ENCODE results near the gene CD300LG.
"Not testable (repeated sequence)": the region's sequence is repeated elsewhere in the genome, so short reads cannot be mapped to it uniquely, and the experiment has no call there.

The CD300LG gene, protein sequence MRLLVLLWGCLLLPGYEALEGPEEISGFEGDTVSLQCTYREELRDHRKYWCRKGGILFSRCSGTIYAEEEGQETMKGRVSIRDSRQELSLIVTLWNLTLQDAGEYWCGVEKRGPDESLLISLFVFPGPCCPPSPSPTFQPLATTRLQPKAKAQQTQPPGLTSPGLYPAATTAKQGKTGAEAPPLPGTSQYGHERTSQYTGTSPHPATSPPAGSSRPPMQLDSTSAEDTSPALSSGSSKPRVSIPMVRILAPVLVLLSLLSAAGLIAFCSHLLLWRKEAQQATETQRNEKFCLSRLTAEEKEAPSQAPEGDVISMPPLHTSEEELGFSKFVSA

DNA sequence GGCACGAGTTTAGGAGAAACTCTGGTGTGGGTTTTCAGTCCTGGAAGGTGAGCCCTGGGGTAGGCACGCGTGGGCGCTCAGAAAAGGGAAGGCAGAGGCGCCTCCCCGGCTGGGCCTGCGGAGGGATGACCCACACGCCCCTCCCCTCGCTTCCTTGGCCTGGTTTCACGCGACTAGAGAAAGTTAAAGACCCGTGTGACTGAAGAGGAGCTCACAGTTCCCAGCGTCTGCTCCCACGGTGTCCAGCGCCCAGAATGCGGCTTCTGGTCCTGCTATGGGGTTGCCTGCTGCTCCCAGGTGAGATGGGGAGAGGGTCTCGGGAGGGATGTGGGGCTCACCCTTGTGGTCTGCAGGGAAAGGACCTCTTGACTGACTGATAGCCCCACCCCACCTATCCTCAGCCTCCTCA is at the start of gene CD300LG:
TSS of gene CD300LG (plus strand) at position 214 of the 409 bp plus-strand sequence. CDS start at position 255, 41 bp downstream.
- DNase-seq: no peak

DNA sequence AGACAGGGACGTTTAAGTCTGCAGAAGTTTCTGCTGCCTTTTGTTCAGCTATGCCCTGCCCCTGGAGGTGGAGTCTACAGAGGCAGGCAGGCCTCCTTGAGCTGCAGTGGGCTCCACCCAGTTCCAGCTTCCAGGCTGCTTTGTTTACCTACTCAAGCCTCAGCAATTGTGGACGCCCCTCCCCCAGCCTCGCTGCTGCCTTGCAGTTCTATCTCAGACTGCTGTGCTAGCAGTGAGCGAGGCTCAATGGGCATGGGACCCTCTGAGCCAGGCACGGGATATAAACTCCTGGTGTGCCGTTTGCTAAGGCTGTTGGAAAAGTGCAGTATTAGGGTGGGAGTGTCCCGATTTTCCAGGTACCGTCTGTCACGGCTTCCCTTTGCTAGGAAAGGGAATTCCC is 49.0 kb upstream of the CD300LG start:
- not testable (repeated sequence) for DNase-seq

DNA sequence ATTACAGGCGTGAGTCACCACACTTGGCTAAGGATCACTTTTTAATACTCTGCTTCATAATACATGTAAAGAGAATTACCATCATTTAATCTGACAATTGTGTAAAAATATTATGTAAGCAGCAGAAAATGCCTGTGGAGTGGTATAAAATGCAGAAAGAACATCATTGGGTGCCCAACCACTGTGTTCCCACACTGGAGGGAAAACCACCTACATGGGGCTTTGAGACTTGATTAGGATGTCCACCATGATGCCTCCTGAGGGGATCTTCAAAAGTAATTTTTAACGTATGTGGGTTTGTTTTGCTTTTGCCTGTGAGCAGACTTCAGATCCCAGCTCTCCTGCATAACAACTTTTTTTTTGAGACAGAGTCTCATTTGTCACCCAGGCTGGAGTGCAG is 47.9 kb upstream of the CD300LG start:
- DNase-seq: no peak

DNA sequence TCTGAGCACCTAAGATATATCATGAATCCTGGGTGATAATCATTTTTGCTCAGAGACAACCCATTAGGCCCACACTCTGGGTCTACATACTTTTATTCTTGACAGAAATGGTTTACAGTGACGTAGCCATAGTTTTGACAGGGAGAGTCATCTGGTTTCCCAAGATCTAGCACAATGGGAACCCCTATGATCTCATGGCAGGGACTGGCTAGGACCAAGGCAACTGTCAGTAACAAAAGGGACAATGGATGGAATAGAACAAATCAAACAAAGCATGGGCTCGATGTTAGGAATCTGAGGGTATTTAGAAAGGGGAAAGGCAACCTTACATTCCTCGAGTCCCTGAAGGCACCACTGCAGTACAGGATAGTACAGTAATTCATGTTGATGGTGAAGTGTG is 46.2 kb upstream of the CD300LG start:
- DNase-seq: no peak

DNA sequence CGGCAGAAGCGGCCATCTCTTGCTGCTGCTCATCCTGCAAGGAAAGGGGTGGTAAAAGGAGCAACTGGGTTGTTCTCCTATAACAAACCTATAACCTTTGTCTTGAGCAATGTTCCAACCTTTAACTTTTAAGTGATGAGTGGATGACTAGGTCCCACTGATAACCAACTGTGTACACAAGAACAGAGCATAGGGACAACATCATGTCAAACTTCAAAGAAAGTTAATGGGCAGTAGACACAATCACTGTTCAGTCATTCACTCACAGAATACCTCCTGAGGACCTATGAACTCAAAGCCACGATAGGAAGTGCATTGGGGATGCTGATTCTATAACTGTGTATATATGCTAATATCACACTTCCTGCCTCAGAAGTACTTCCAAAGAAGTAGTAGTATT is 45.1 kb upstream of the CD300LG start:
- DNase-seq: no peak

DNA sequence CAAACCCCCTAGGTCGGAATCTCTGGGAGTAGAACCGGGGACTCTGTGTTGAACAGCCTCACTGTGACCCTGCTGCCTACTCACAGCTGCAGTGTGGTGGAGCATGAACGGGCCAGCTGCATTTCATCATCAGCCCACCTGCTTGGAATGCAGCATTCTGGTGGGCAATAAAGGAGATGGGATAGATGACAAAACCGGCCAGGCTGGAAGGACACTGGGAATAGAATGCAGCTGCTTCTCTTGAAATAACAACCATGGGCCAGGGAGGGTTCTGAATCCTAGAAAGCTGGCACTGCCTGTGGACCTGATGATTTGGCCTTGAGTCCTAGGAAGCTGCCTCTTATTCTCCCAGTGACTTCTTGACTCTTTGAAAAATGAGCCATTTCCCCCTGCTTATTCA is 43.2 kb upstream of the CD300LG start:
- DNase-seq: no peak

DNA sequence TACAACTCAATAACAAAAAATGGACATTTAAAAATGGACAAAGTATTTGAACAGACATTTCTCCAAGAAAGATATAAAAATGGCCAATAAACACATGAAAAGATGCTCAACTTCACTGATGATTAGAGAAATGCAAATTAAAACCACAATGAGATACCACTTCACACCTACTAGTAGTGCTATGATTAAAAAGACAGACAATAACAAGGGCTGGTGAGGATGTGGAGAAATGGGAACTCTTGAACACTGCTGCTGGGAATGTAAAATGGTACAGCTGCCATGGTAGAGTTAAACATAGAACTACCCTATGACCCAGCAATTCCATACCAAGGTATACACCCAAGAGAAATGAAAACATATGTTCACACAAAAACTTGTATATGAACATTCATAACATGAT is 41.9 kb upstream of the CD300LG start:
- no peak for DNase-seq

DNA sequence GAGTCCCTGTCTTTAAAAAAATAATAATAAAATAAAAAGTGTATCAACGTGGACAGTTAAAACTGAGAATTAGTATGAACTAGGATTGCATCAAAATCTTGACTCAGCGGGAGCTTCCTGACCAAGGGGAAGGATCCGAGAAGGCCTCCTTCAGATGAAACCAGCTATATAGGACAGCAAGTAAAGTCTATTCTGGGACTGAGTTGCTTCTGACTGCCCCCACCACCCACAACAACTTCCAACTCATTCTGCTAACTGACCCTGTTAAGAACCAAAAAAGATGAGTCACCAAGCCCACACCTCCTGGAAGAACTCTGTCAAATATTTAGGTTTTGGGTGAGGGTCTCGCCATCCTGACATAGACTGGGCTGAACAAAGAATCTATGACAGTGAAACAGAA is 38.9 kb upstream of the CD300LG start:
- no peak for DNase-seq

DNA sequence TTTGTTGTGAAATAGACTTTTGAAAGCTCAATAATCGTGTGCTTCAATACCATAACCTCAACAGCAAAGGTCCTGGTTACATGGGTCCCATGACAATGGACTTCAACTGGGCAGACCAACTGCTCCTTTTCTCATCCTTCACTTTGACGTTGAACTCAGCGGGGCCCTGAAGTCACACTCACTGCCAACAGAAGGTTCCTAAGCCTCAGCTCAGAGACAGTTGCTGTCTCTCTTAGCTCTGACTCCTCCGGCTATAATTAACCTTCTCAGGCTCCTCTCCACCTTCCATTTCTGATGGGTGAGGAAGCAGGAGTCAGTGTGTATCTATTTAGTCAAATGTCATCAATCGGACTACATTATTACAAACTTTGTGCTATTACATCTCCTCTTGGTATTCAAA is 37.9 kb upstream of the CD300LG start:
- no peak for DNase-seq

DNA sequence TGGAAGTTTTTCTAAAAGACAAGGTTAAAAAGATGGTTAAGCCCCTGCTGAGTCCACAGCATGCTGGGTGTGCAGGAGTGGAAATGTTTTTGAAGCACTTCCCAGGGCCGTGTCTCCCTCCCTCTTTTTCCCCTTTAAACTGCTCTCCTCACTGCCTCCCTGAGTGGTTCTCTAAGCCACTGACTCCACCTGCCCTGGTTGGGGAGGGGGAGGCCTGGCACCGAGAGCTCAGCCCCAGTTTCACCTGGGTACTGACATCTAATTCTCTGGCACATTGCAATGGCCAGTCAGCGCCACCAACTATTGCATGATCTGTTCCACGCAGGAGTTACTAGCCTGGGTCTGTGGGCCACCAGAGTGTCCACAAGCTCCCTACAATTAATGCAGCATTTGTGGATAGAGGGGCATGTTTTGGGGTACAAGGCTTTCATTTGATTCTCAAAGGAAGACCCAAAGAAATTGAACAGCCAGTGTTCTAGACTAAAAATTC is 36.7 kb upstream of the CD300LG start:
- DNase-seq: no peak

DNA sequence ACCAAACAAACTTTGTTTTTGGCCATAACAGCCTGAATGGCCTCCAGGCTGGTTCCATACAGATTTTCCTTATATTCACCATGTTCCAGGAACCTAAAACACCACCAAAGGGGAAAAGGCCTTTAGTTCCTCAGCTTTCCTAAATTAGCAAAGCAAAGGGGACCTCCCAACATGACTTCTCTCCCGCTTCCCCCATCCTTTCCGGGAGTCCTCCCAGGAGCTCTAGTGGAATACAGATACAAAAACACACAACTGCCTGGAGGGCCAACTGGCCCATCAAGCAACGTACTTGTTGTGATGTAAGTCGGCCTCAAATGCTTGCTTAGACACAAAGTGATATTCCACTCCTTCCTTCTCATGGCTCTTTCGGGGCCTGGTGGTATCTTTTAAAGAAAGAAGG is 36.2 kb upstream of the CD300LG start:
- no peak for DNase-seq

DNA sequence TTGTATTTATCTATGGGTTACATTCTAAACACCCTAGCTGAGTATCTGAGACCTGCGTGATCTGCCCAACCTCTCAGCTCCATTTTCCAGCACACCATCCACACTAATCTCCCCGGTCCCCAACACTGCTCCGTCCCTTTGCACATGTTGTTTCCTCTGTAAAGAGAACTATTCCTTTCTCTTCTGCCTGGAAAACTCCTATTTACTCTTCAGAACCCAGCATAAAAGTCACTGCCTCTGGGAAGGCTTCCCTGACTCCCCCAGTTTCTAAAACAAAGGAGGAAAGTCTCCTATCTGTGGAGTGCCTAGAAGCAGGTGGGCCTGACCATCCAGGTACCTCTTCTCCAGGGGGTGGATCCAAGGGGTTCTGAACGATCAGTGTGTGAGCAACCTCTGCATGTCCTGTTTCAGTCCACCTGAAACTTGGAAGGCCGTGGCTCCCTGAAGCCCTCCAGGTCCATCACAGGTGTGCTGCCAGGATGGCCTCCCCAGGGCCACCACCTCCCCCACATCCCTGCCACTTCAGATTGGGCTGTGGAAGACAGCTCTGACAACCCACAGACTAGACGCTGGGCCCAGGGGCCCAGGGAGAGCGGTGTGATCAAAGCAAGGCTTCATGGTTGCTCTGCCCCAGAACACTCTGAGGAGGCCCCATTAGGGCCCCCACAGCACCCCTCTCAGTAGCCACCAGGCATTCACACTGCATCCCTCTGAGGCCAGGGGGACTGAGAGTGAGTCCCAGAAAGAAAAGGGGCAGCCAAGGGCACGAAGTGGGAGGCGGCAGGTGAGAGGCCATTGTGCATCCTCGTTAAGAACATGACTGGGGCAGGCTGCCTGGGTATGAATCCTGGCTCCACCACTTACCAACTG is 34.3 kb upstream of the CD300LG start:
- DNase-seq: no peak

DNA sequence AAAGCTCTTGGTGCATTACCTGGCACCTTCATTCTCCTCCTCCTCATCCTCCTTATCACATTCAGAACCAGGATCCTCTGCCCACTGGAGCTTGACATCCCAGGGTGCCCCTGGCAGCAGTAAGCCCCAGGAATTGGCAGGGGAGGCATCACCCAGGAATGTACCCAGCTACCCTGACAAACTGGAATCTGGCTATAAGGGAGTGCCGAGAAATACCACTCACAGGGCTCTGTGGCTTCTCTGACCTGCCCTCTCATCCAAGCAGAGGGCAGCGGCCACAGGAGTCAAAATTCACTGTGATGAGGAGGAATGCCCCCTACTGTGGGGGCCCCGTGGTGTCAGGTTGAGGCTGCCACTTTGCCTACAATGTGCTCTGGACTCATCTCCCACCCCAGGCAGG is 33.6 kb upstream of the CD300LG start:
- no peak for DNase-seq

DNA sequence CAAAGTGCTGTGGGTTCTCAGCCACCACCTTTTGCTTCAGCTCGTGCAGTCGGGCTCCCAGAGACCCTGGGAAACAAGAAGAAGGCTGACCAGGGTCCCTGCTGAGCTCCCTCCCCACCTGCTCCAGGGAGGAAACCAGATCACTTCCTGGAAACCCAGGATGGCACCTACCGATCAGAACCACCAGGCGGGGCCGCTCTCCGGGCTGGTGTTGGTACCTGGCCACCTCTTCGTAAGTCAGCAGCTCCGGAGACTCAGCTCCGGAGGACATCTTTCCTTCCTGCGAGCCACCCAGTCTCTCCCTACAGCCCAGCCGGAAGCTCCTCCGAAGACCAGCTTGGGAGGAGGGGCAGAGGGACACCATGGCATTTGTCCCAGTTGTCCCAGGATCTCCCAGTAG is 33.0 kb upstream of the CD300LG start:
- DNase-seq: no peak

DNA sequence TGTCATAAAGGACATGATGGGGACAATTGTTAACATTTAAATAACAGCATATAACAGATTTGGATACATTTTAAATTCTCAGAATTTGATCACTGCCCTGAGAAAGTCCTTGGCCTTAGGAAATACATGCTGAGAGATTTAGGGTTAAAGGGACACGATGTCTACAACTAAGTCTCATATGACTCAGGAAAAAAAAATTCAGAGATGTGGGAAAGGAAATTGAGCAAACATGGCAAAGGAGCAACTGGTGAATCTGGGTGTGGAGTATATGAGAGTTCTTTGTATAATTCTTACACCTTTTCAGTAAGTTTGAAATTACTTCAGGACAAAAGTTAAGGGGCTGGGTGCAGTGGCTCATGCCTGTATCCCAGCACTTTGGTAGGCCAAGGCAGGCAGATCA is 32.3 kb upstream of the CD300LG start:
- peak; percentile 48 for DNase-seq

DNA sequence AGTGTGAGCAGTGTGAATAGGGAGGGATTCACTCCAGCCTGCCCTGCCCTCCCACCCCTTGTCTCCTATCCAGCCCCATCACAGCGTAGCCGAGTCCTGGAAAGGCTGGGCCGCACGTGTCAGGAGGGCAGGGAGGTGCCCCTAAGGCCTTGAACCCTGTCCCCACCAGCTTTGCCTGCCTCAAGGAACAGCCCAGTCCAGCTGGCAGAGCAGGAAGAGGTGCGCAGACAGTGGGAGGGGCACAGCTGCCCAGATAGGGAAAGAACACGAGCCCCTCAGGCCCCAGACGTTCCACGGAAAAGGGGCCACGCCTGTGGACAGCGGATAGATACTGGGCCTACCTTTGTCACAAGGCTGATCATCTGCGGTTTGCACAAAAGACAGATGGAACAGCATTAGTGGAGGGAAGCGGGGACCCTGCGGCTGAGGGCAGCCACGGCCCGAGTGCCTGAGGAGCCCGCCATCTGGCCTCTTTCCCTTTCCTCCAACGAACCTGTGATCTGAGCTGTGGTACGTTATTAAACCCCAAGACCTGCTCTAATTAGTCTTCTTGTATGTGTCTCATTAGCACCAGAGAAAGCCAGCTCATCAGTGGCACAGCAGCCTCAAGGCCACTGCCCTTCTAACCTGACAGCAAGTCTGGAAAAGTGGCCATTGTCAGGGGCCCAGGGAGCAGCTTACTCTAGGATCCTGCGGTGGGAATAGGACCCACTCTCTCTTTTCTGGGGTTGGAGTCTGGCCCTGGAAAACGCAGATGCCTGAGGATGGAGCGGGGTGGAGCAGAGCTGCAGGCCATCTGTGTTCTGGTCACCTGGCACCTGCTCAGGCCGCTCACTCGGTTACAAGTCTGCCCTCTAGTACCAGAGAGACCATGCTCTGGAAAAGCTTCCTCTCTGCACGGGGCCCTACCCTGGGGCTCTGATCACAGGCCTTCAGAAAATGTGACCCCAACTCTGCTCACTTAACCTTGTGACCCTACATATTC is 30.3 kb upstream of the CD300LG start:
- no peak for DNase-seq

DNA sequence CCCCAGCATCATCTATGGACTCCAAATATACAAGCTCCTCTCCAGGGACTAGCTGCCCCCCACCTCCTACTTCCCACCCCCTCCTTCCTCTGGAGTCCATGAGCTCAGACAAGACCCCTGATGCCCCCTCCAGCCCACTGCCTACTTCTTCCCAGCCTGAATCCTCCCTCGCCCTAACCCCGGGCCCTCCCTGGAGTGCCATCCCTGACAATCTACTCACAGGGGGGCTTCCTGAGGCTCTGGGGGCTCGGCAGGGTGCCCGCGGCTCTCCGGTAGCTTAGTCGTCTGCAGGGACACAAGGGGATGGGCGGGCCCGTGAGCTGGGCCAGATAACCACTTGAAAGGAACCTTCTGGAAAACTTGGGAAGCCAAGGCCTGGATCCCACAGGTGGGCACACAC is 29.1 kb upstream of the CD300LG start:
- no peak for DNase-seq

DNA sequence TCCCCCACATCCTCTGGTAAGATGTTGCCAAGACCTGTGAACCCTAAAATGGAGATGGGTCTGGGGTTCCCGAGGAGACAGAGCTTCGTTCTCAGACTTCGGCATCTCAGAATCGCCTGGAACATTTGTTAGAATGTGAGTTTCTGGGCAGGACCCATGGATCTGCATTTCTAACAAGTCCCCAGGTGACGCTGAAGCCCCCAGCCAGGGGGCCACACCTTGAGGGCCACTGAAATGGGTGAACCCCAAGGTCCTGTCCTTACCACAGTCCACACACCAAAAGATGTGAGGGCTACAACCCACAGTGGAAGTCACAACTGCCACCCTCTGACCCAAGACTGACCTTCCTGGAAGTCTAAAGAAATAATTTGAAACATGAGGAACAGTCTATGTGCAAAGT is 28.0 kb upstream of the CD300LG start:
- DNase-seq: no peak

DNA sequence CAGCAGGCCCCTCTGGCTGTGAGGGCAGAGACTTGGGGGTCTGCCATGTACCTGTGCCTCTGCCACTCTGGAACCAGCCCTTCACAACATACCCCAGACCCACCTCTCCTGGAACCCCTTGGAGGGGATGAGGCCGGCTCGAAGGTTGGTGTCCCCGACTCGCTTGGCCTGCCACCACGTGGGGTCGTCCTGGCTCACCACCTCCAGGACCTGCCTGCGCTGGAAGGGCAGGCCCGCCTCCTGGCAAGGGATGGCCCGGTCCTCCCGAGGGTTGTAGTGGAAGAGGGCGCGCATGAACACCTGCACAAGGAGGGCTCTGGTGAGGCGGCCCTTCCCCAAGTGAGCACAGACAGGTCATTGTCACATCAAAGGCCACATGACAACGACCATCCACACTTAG is 26.2 kb upstream of the CD300LG start:
- DNase-seq: no peak

DNA sequence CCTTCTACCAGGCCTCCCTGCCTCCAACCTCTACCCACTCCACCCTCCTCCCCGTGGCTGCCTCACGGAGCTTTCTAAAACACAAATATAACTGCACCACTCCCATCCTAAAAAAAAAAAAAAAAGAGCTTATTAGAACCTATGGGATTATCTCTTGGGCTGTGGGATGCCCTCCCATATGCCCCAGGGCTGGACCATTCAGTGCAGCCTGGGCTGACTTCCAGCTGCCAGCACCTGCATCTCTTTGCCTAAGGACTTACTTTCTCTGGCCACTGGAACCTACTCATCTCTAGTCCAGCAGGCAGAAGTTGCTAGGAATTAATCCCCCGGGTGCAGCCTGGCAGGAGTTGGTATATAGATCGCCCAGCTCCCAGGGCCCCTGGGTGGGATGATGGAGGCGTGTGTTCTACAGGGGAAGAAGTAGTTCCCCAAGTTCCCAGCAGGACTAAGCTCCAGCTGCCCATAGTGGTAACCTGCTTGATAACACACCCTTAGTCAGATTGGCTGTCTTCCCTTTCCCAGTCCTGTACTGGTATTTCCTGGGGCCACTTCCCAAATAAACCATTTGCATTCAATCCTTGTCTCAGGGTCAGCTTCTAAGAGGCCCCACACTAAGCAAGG is 24.3 kb upstream of the CD300LG start:
- peak; percentile 33 for DNase-seq

DNA sequence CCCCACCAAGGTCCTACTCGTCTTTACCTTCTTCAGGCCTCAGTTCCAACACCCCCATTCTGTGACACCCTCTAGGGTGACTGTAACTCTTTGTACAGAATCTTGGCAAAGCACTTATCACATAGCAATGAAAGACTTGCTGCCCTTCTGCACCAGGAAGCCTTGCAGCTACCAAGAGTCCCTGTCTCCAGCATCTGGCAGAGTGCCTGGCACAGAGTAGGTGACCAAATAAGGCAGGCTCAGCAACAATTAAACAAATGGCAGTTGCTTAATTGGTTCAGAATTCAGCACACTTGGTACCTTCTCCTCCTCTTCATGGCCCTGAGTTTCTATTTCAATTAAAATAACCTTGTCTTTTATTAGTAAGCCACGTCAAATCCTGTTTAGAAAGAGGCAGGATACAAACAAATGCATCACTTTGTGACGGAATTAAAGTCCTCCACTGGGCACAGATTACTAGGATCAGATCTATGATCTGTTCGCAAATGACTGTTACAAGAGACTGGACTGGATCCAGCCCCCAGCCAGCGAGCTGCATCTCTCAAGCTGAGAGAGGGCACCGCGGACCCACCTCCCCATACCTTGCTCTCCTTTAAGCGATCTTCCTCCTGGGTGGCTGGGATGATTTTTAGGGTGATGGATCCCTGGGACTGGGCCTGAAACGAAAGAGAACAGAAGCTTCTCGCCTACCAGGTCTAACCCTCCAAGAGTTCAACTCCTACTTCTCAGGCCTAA is 23.5 kb upstream of the CD300LG start:
- no peak for DNase-seq

DNA sequence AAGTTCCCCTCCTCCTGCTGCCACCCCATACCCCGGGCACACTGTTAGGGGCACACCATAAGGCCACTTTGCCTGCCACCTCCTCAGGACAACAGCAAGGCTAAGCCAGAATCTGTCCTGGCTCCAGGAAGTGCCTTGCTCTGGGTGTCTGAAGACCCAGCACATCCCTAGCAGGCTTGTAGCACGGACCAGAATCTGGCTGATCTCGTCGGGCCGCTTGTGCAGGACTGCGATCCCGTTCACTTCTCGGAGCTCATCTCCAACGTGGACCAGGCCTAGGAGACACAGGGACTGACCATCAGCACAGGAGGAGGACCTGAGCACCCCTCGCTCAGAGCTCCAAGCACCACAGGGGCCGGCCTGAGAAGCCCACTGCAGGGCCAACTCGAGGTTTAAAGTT is 21.4 kb upstream of the CD300LG start:
- DNase-seq: no peak

Measured in NCI-H226 (cell line).